Heart left ventricle (tissue), 13 donors: ENCODE measurements around the gene FBXO39.

Experiments
- CTCF ChIP-seq, 12 donors: fragments of 200-600 bp; sonication (generic) in 4 of 12; IDR thresholded peaks; one replicate each; pipeline versions ENCODE4 v1.5.0 to v1.8.0; 2018 to 2022; ENCODE audit warnings: antibody characterized with exemption in 12 of 12, mild to moderate bottlenecking in 5 of 12
- POLR2A ChIP-seq, 2 donors: fragments of 450-650 bp; IDR thresholded peaks; one replicate each; pipeline ENCODE4 v1.6.1; 2017; ENCODE audit warnings: antibody characterized with exemption in 2 of 2, mild to moderate bottlenecking in 2 of 2, moderate library complexity in 2 of 2
- donor health status: ischemic (EF 13 %, LVEDD 7.1; RV severe dilation, severe dysfunction).
- donor health status: DM: no; HTN: yes; CAD: no.
- donor health status: DM: no; HTN: no; CAD: no.
- donor health status: ischemic (EF 25% LVEDD 6.9; RV normal size, moderate dysfunction).
- donor health status: ischemic (EF 25% LVEDD 5.7; RV mildly dilated, moderate dysfunction).
- donor health status: ischemic (EF 35%, LVEDD 5.7; RV mildly dilated, moderate dysfunction).
- donor health status: nonischemic (EF 11% LVEDD 7.7; RV severe dilation, severe dysfunction).
- donor health status: DM: yes; HTN: yes; CAD: no.
- donor health status: PGD.
- donor health status: ischemic (EF 29% LVEDD 5.4; RV normal size, mild dysfunction).
- donor health status: nonischemic (EF 23%, LVEDD 6.1; RV moderate dilation, normal function).

- TF ChIP-seq CTCF (IDR thresholded peaks at IDR 0.05) (no peak), POLR2A (IDR thresholded peaks at IDR 0.05) (no peak)
These were observed 27.4 kb upstream of the FBXO39 start for GRCh38 chr17:6748617-6749016.
